ENCODE results near the gene STX5.
A peak's percentile ranks its signal among the peaks of the same experiment; 100 is the strongest.
"Not testable (repeated sequence)": the region's sequence is repeated elsewhere in the genome, so short reads cannot be mapped to it uniquely, and the experiment has no call there.

The STX5 gene

GRCh38 chr11:62853279-62853965 lies 21.6 kb upstream of the STX5 start:
- WGBS (ENCODE audit: insufficient coverage, insufficient read length) = no CpG with 5 or more reads among the region's 7 CpGs
- no peak for DNase-seq (ENCODE audit: low read depth, low spot score)
- Histone ChIP-seq H3K36me3 (ENCODE audit: control insufficient read depth, insufficient read depth, low read length) (peaks cover 32% of the 10 kb centered on the region; the same call in 1 of the 2 replicates), H3K4me3 (ENCODE audit: low read length) (peak overlapping the region; percentile 45; the same call in 1 of the 2 replicates), H3K4me1 (ENCODE audit: control insufficient read depth, insufficient read depth, low read length) (no peaks in the 10 kb centered on the region), H3K27ac (ENCODE audit: low read length) (no peak overlapping the region), H3K27me3 (ENCODE audit: control insufficient read depth, insufficient read depth, low read length) (no peaks in the 10 kb centered on the region), H3K9me3 (ENCODE audit: control insufficient read depth, insufficient read depth, low read length) (no peaks in the 10 kb centered on the region)

DNA sequence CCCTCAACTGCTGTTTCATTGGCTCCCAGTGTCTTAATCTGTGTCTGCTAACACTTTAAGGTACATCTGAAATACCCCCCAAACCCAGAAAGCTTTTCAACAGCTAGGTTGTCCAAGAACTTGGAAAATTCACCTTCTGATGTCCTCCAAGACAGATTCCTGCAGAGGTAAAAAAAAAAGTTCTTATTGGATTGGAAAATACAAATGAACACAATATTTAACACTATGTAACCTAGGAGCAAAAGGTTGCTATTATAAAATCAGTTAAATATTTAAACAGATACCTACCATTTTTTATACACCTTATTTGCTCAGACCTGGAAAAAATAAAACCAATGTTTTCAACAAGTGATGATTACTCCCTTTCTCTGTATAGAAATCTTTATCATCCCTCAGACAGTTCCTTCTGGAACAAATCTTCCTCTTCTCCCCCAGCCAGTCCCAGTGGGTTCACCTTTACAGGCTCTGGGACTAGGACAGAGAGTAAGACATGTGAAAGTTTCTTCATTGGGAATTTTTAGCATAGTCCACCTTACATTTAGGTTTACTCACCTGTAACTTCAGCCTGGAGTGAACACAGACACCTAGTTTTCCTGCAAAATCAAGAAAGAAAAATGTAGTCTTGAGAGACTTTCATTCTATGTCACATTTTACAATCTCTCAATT lies 20.8 kb upstream of the STX5 start:
- H3K27me3 ChIP-seq (ENCODE audit: control insufficient read depth, insufficient read depth, low read length) = no peaks in the 10 kb centered on the region
- H3K36me3 ChIP-seq (ENCODE audit: control insufficient read depth, insufficient read depth, low read length) = peaks cover 32% of the 10 kb centered on the region; the same call in 1 of the 2 replicates
- no peaks in the 10 kb centered on the region for H3K9me3 ChIP-seq (ENCODE audit: control insufficient read depth, insufficient read depth, low read length)
- no peak overlapping the region for H3K4me3 ChIP-seq (ENCODE audit: low read length)
- H3K4me1 ChIP-seq (ENCODE audit: control insufficient read depth, insufficient read depth, low read length) = no peaks in the 10 kb centered on the region
- H3K27ac ChIP-seq (ENCODE audit: low read length) = no peak overlapping the region
- DNase-seq (ENCODE audit: low read depth, low spot score) = no peak

GRCh38 chr11:62851807-62852522 lies 20.1 kb upstream of the STX5 start:
- WGBS (ENCODE audit: insufficient coverage, insufficient read length) = no CpG with 5 or more reads among the region's 3 CpGs
- Histone ChIP-seq H3K36me3 (ENCODE audit: control insufficient read depth, insufficient read depth, low read length) (peaks cover 32% of the 10 kb centered on the region; the same call in 1 of the 2 replicates), H3K27me3 (ENCODE audit: control insufficient read depth, insufficient read depth, low read length) (no peaks in the 10 kb centered on the region), H3K9me3 (ENCODE audit: control insufficient read depth, insufficient read depth, low read length) (no peaks in the 10 kb centered on the region), H3K4me1 (ENCODE audit: control insufficient read depth, insufficient read depth, low read length) (no peaks in the 10 kb centered on the region), H3K27ac (ENCODE audit: low read length) (no peak overlapping the region), H3K4me3 (ENCODE audit: low read length) (no peak overlapping the region; the same call in 1 of the 2 replicates)
- DNase-seq (ENCODE audit: low read depth, low spot score) = no peak

GRCh38 chr11:62850911-62851806 lies 19.3 kb upstream of the STX5 start:
- Histone ChIP-seq H3K4me1 (ENCODE audit: control insufficient read depth, insufficient read depth, low read length) (no peaks in the 10 kb centered on the region), H3K27me3 (ENCODE audit: control insufficient read depth, insufficient read depth, low read length) (no peaks in the 10 kb centered on the region), H3K9me3 (ENCODE audit: control insufficient read depth, insufficient read depth, low read length) (no peaks in the 10 kb centered on the region), H3K27ac (ENCODE audit: low read length) (no peak overlapping the region), H3K4me3 (ENCODE audit: low read length) (no peak overlapping the region), H3K36me3 (ENCODE audit: control insufficient read depth, insufficient read depth, low read length) (peaks cover 32% of the 10 kb centered on the region; the same call in 1 of the 2 replicates)
- no CpG with 5 or more reads among the region's 15 CpGs for WGBS (ENCODE audit: insufficient coverage, insufficient read length)
- DNase-seq (ENCODE audit: low read depth, low spot score) = no peak

DNA sequence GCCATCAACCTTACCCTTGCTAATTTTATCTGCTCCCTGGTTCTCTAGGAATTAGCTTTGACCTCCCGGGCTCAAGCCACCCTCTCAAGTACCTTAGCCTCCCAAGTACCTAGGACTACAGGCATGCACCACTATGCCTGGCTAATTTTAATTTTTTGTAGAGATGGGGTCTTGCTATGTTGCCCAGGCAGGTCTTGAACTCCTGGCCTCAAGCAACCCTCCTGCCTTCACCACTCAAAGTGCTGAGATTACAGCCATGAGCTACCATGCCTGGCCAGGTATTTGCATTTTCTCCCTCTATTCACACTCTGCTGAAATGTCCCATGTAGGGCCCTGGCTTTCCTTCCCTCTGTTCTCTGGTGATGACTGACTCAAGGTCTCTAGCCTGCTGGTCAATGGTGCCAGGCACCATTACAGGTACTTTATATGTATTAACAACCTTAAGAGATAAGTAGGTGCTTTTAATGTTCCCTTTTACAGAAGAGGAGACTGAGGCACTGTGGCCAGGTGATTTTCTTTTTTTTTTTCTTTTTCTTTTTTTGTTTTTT lies 16.0 kb upstream of the STX5 start:
- no CpG with 5 or more reads among the region's 1 CpG for WGBS (ENCODE audit: insufficient coverage, insufficient read length)

GRCh38 chr11:62846177-62846576 lies 14.3 kb upstream of the STX5 start:
- H3K36me3 ChIP-seq (ENCODE audit: control insufficient read depth, insufficient read depth, low read length) = no peaks in the 10 kb centered on the region
- no peak for DNase-seq (ENCODE audit: low read depth, low spot score)
- no peak overlapping the region for H3K27ac ChIP-seq (ENCODE audit: low read length)
- H3K4me3 ChIP-seq (ENCODE audit: low read length) = no peak overlapping the region
- WGBS (ENCODE audit: insufficient coverage, insufficient read length) = no CpG with 5 or more reads among the region's 3 CpGs
- H3K4me1 ChIP-seq (ENCODE audit: control insufficient read depth, insufficient read depth, low read length) = no peaks in the 10 kb centered on the region
- no peaks in the 10 kb centered on the region for H3K9me3 ChIP-seq (ENCODE audit: control insufficient read depth, insufficient read depth, low read length)
- no peaks in the 10 kb centered on the region for H3K27me3 ChIP-seq (ENCODE audit: control insufficient read depth, insufficient read depth, low read length)

More for the DNA sequence above, 16.0 kb upstream of the STX5 start:
- H3K4me3 ChIP-seq (ENCODE audit: low read length) = no peak overlapping the region
- no peaks in the 10 kb centered on the region for H3K9me3 ChIP-seq (ENCODE audit: control insufficient read depth, insufficient read depth, low read length)
- no peaks in the 10 kb centered on the region for H3K27me3 ChIP-seq (ENCODE audit: control insufficient read depth, insufficient read depth, low read length)
- H3K36me3 ChIP-seq (ENCODE audit: control insufficient read depth, insufficient read depth, low read length) = peaks cover 9% of the 10 kb centered on the region; the same call in 1 of the 2 replicates
- no peak for DNase-seq (ENCODE audit: low read depth, low spot score)
- no peaks in the 10 kb centered on the region for H3K4me1 ChIP-seq (ENCODE audit: control insufficient read depth, insufficient read depth, low read length)
- H3K27ac ChIP-seq (ENCODE audit: low read length) = no peak overlapping the region

DNA sequence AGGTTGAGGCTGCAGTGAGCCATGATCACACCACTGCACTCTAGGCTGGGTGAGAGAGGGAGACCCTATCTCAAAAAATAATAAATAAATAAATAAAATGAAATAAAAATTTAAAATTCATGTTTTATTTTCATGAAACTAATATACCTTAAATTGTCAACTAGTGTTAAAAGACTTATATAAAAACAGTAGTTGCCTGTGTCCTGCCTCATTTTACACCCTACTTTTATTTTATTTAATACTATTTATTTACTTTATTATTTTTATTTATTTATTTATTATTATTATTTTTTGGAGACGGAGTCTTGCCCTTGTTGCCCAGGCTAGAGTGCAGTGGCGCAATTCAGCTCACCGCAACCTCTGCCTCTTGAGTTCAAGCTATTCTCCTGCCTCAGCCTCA lies 12.3 kb upstream of the STX5 start:
- no peaks in the 10 kb centered on the region for H3K9me3 ChIP-seq (ENCODE audit: control insufficient read depth, insufficient read depth, low read length)
- no peaks in the 10 kb centered on the region for H3K36me3 ChIP-seq (ENCODE audit: control insufficient read depth, insufficient read depth, low read length)
- H3K27me3 ChIP-seq (ENCODE audit: control insufficient read depth, insufficient read depth, low read length) = no peaks in the 10 kb centered on the region
- WGBS (ENCODE audit: insufficient coverage, insufficient read length) = no CpG with 5 or more reads among the region's 3 CpGs
- no peak overlapping the region for H3K4me3 ChIP-seq (ENCODE audit: low read length)
- DNase-seq (ENCODE audit: low read depth, low spot score) = no peak
- no peaks in the 10 kb centered on the region for H3K4me1 ChIP-seq (ENCODE audit: control insufficient read depth, insufficient read depth, low read length)
- H3K27ac ChIP-seq (ENCODE audit: low read length) = no peak overlapping the region

DNA sequence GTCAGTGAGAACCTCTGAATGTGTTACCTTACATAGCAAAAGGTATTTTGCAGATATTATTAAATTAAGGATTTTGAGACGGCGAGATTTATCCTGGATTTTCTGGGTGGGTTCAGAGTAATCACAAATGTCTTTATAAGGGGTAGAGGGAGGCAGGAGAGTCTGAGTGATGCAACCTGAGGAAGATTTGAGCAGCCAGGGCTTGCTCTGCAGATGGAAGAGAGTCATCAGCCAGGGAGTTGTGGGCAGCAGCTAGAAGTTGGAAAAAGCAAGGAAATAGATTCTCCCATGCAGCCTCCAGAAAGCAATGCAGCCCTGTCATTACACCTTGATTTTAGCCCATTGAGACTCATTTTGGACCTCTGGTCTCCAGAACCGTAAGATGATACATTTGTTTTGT lies 11.6 kb upstream of the STX5 start:
- Histone ChIP-seq H3K27me3 (ENCODE audit: control insufficient read depth, insufficient read depth, low read length) (no peaks in the 10 kb centered on the region), H3K4me3 (ENCODE audit: low read length) (no peak overlapping the region), H3K27ac (ENCODE audit: low read length) (no peak overlapping the region), H3K9me3 (ENCODE audit: control insufficient read depth, insufficient read depth, low read length) (no peaks in the 10 kb centered on the region), H3K4me1 (ENCODE audit: control insufficient read depth, insufficient read depth, low read length) (no peaks in the 10 kb centered on the region), H3K36me3 (ENCODE audit: control insufficient read depth, insufficient read depth, low read length) (no peaks in the 10 kb centered on the region)
- 100% methylated on average over 2 of the region's 3 CpGs for WGBS (ENCODE audit: insufficient coverage, insufficient read length)
- DNase-seq (ENCODE audit: low read depth, low spot score) = no peak

- H3K4me3 ChIP-seq (ENCODE audit: low read length); H3K27ac ChIP-seq (ENCODE audit: low read length); H3K4me1 ChIP-seq (ENCODE audit: control insufficient read depth, insufficient read depth, low read length); H3K27me3 ChIP-seq (ENCODE audit: control insufficient read depth, insufficient read depth, low read length); H3K36me3 ChIP-seq (ENCODE audit: control insufficient read depth, insufficient read depth, low read length); DNase-seq (ENCODE audit: low read depth, low spot score); H3K9me3 ChIP-seq (ENCODE audit: control insufficient read depth, insufficient read depth, low read length): not testable (repeated sequence)
- no CpG with 5 or more reads among the region's 9 CpGs for WGBS (ENCODE audit: insufficient coverage, insufficient read length)
Observed at GRCh38 chr11:62842891-62843290, 11.0 kb upstream of the STX5 start.

All from iPS DF 6.9 (cell line).